HepG2 (cell line): ENCODE data around the gene THRAP3. TPM values are rescaled to one million over a fixed set of nuclear protein-coding genes. Genes with fewer than 3 reads are reported as not detected.

Experiments used
- ATAC-seq: fragments of 200-7000 bp; cut with Tn5 transposase; 3 replicates; pipeline ENCODE4 v1.9.1; 2020; ENCODE audit warnings: mild to moderate bottlenecking, moderate library complexity
- BruUV-seq: library from RNA; stranded (reverse); fragments of 400-500 nt; replicated peaks from 2 replicates; lab custom pipeline; 2021; lab: Mats Ljungman, UMichigan
- CTCF ChIA-PET: fragments of 300-600 bp; formaldehyde crosslinking; extraction: SDS; loops from one replicate; lab custom pipeline; 2021; ENCODE audit warnings: low total read pairs, inconsistent platforms, low intra/inter-chr PET ratio; lab: Yijun Ruan, JAX
- POLR2A ChIA-PET: fragments of 350-600 bp; sonication (Branson Sonifier 250); formaldehyde crosslinking; loops from one replicate; lab custom pipeline; 2020; ENCODE audit warnings: antibody characterized with exemption, inconsistent platforms; lab: Yijun Ruan, JAX
- DNase-seq: peaks from one replicate; pipeline ENCODE4 v3.0.0-alpha.2; 2015; ENCODE audit warnings: low spot score
- FAIRE-seq: peaks from 3 replicates; lab custom pipeline; 2011; peaks lifted over from hg19 to GRCh38; lab: Jason Lieb, UNC
- H2AFZ ChIP-seq: one replicate; pipeline ENCODE4 v1.6.1; 2011; ENCODE audit warnings: low read length, inconsistent platforms
- H3K27ac ChIP-seq: fragments of 300-600 bp; 3 replicates; pipeline ENCODE4 v1.8.0; 2011; ENCODE audit warnings: mixed run types, mild to moderate bottlenecking, mixed read lengths, low read length, inconsistent platforms; ENCODE audit not compliant: insufficient read depth; ENCODE audit errors: extremely low read length
- H3K27me3 ChIP-seq, 2 experiments: fragments of 200-600 bp in 1 of 2; 2 replicates in 1 of 2; 3 replicates in 1 of 2; pipeline versions ENCODE4 v1.6.0 to v1.8.0; 2011; ENCODE audit warnings: low read length in 2 of 2, mild to moderate bottlenecking in 2 of 2, moderate library complexity in 2 of 2, inconsistent platforms in 1 of 2; ENCODE audit not compliant: insufficient read depth in 2 of 2, control insufficient read depth in 1 of 2
- H3K36me3 ChIP-seq, 2 experiments: fragments of 200-600 bp in 1 of 2; replicated peaks in 1 of 2; 2 replicates in 1 of 2; 3 replicates in 1 of 2; pipeline versions ENCODE4 v1.5.1 to v1.8.0; 2011; ENCODE audit warnings: low read length in 2 of 2, inconsistent platforms in 1 of 2; ENCODE audit not compliant: insufficient read depth in 2 of 2, control insufficient read depth in 1 of 2
- H3K4me1 ChIP-seq: 2 replicates; pipeline ENCODE4 v1.5.1; 2012; ENCODE audit warnings: low read length, inconsistent platforms; ENCODE audit not compliant: insufficient read depth
- H3K4me2 ChIP-seq: 2 replicates; pipeline ENCODE4 v1.6.0; 2011; ENCODE audit warnings: low read depth, low read length, inconsistent platforms
- H3K4me3 ChIP-seq, 3 experiments: fragments of 200-600 bp in 1 of 3; sonication (generic), shearing (Covaris generic) in 1 of 3; replicated peaks in 1 of 3; 2 replicates each; pipeline ENCODE4 v1.5.1; 2011 to 2016; ENCODE audit warnings: low read length in 3 of 3, inconsistent platforms in 2 of 3, low read depth in 2 of 3, mild to moderate bottlenecking in 2 of 3, control low read depth in 1 of 3, mixed read lengths in 1 of 3; ENCODE audit not compliant: insufficient read depth in 1 of 3
- H3K79me2 ChIP-seq: one replicate; pipeline ENCODE4 v1.6.1; 2011; ENCODE audit warnings: low read length, inconsistent platforms; ENCODE audit not compliant: insufficient read depth
- H3K9ac ChIP-seq: 2 replicates; pipeline ENCODE4 v1.6.0; 2011; ENCODE audit warnings: mild to moderate bottlenecking, low read depth, low read length, inconsistent platforms; ENCODE audit not compliant: insufficient read depth
- H3K9me3 ChIP-seq: 2 replicates; pipeline ENCODE4 v1.5.1; 2012; ENCODE audit warnings: mild to moderate bottlenecking, low read length
- H4K20me1 ChIP-seq: 2 replicates; pipeline ENCODE4 v1.6.0; 2011; ENCODE audit warnings: inconsistent platforms, mild to moderate bottlenecking, low read length, moderate library complexity; ENCODE audit not compliant: insufficient read depth
- CREB1 ChIP-seq, 2 experiments: fragments of 450-650 bp in 1 of 2; IDR thresholded peaks; 2 replicates each; pipeline ENCODE4 v1.6.1; 2016 to 2017; ENCODE audit warnings: control low read depth in 1 of 2, mild to moderate bottlenecking in 1 of 2, missing compliant biosample characterization in 1 of 2, missing genetic modification characterization in 1 of 2
- GTF3A ChIP-seq: sonication (generic); formaldehyde crosslinking; conservative IDR thresholded peaks from 2 replicates; pipeline ENCODE4 v1.4.0; 2020; ENCODE audit warnings: mild to moderate bottlenecking, missing genetic modification reagents
- MBD4 ChIP-seq: IDR thresholded peaks from 2 replicates; pipeline ENCODE4 v1.6.1; 2012; ENCODE audit warnings: low read length, inconsistent platforms, borderline replicate concordance
- MEIS1 ChIP-seq: sonication (generic); formaldehyde crosslinking; IDR thresholded peaks from 2 replicates; pipeline ENCODE4 v1.9.0; 2021; ENCODE audit warnings: mild to moderate bottlenecking, missing genetic modification reagents, moderate library complexity, borderline replicate concordance
- NKX3-1 ChIP-seq: sonication (generic); formaldehyde crosslinking; IDR thresholded peaks from 2 replicates; pipeline ENCODE4 v1.5.0; 2020; ENCODE audit warnings: missing genetic modification reagents
- SNAI1 ChIP-seq: sonication (generic); formaldehyde crosslinking; IDR thresholded peaks from 2 replicates; pipeline ENCODE4 v1.5.0; 2020; ENCODE audit warnings: mild to moderate bottlenecking, missing genetic modification reagents, borderline replicate concordance
- SRSF9 ChIP-seq: fragments of 200-400 bp; formaldehyde crosslinking; IDR thresholded peaks from 2 replicates; pipeline ENCODE4 v1.6.1; 2018; ENCODE audit warnings: borderline replicate concordance, mild to moderate bottlenecking, low read depth, low read length; ENCODE audit not compliant: insufficient read depth, poor library complexity, severe bottlenecking
- SUZ12 ChIP-seq: fragments of 150-350 bp; IDR thresholded peaks from 2 replicates; pipeline ENCODE4 v1.6.1; 2014; ENCODE audit warnings: low read depth, low read length
- ZNF672 ChIP-seq: sonication (generic); formaldehyde crosslinking; IDR thresholded peaks from 2 replicates; pipeline ENCODE4 v1.8.1; 2022; ENCODE audit warnings: missing genetic modification reagents
- ZNF891 ChIP-seq: sonication (generic); formaldehyde crosslinking; IDR thresholded peaks from 2 replicates; pipeline ENCODE4 v1.5.0; 2020; ENCODE audit warnings: mild to moderate bottlenecking, missing genetic modification reagents
- WGBS: methylation state at CpG from one replicate; pipeline ENCODE4 v1.1.6; 2017; ENCODE audit warnings: low lambda C conversion rate; 5-methylcytosine and 5-hydroxymethylcytosine counted together
- in situ Hi-C: cut with HindIII; loops from 2 replicates; pipeline ENCODE4 v1.10.0; 2017; ENCODE audit warnings: low pct_unique_long_range_greater_than_20kb; ENCODE audit not compliant: extremely low pct_ligation_motif_present
- intact Hi-C: fragments of 100-400 bp; cut with micrococcal nuclease; formaldehyde crosslinking; loops from one replicate; pipeline ENCODE4 v1.10.0; 2022; ENCODE audit not compliant: unreplicated experiment
- polyA plus RNA-seq, 8 experiments: library from polyadenylated mRNA; depleted of rRNA in 3 of 8; stranded (reverse) in 7 of 8; unstranded in 1 of 8; fragments of >200 nt; fragmentation: Illumina TruSeq in 4 of 8; extraction: Trizol in 4 of 8; gene quantifications; 2 replicates each; pipeline versions ENCODE4 v1.2.1 to v1.2.3, GENCODE V29; 2011 to 2016; ENCODE audit warnings: low read depth in 4 of 8, missing spikeins in 1 of 8, mixed read lengths in 1 of 8; ENCODE audit not compliant: insufficient read depth in 1 of 8
- total RNA-seq, 5 experiments: library from RNA; depleted of rRNA; stranded (reverse); fragments of >200 nt; fragmentation: Illumina TruSeq; extraction: Trizol; gene quantifications; 2 replicates each; pipeline ENCODE4 v1.2.3, GENCODE V29; 2016; ENCODE audit warnings: low read depth in 1 of 5
- TF ChIP-seq, protein P1 (sequence below): sonication (generic); formaldehyde crosslinking; IDR thresholded peaks from 2 replicates; pipeline ENCODE4 v1.8.0; 2022; ENCODE audit warnings: mild to moderate bottlenecking, missing genetic modification reagents, borderline replicate concordance
- TF ChIP-seq, protein P2 (sequence below): sonication (generic); formaldehyde crosslinking; IDR thresholded peaks from 2 replicates; pipeline ENCODE4 v1.5.1; 2020; ENCODE audit warnings: mild to moderate bottlenecking, missing genetic modification reagents, borderline replicate concordance

The THRAP3 gene
- total and polyA plus RNA-seq, 2 of the 13 experiments (the other 11 are each of a cell fraction or from before 2014, with no cell fraction given): 45.0 to 92.6 TPM

- no peak for TF ChIP-seq SRSF9
- TF ChIP-seq, protein P1, sequence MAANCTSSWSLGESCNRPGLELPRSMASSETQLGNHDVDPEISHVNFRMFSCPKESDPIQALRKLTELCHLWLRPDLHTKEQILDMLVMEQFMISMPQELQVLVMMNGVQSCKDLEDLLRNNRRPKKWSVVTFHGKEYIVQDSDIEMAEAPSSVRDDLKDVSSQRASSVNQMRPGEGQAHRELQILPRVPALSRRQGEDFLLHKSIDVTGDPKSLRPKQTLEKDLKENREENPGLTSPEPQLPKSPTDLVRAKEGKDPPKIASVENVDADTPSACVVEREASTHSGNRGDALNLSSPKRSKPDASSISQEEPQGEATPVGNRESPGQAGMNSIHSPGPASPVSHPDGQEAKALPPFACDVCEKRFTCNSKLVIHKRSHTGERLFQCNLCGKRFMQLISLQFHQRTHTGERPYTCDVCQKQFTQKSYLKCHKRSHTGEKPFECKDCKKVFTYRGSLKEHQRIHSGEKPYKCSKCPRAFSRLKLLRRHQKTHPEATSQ (CRISPR knock-in tag): no peak
- TF ChIP-seq MBD4: no peak
- TF ChIP-seq ZNF672 (CRISPR knock-in tag): no peak
- TF ChIP-seq NKX3-1 (CRISPR knock-in tag): no peak
- TF ChIP-seq SNAI1 (CRISPR knock-in tag): no peak
- TF ChIP-seq GTF3A (CRISPR knock-in tag): no peak
- no peak for TF ChIP-seq SUZ12
These were observed 59.8 kb downstream of the THRAP3 start (continued) for GRCh38 chr1:36284061-36284460.

- H3K27ac ChIP-seq: no peak overlapping the region
- peaks cover 19 to 79% of the 10 kb centered on the region in 2 experiments for H3K36me3 ChIP-seq
- no peaks in the 10 kb centered on the region; the same call in 1 of the 2 replicates for H3K4me1 ChIP-seq
- no peak for DNase-seq
- no peak overlapping the region for H3K9ac ChIP-seq
- H2AFZ ChIP-seq: no peak overlapping the region
- no peaks in the 10 kb centered on the region for H3K27me3 ChIP-seq
- no peak for FAIRE-seq
- ChIA-PET CTCF (interaction anchor here (1.0 to 2.1 kb wide), 4 partner anchors 97 to 185 kb away, joined by 3 to 18 read pairs (median 7); partner anchors contain the start of gene TRAPPC3), POLR2A (interaction anchor here (1.7 kb wide), 1 partner anchor 60 kb away, joined by 7 read pairs; the partner anchor contains the start of gene THRAP3)
- H3K4me3 ChIP-seq: no peak overlapping the region
- no TSS peak for BruUV-seq
- WGBS: 89% methylated on average over 1 of the region's 1 CpG
- ATAC-seq: no peak
- TF ChIP-seq ZNF891 (no peak), CREB1 (IDR thresholded peaks at IDR 0.05) (no peak), CREB1 (CRISPR knock-in tag; IDR thresholded peaks at IDR 0.05) (no peak), MEIS1 (CRISPR knock-in tag) (no peak)
- TF ChIP-seq, protein P2, sequence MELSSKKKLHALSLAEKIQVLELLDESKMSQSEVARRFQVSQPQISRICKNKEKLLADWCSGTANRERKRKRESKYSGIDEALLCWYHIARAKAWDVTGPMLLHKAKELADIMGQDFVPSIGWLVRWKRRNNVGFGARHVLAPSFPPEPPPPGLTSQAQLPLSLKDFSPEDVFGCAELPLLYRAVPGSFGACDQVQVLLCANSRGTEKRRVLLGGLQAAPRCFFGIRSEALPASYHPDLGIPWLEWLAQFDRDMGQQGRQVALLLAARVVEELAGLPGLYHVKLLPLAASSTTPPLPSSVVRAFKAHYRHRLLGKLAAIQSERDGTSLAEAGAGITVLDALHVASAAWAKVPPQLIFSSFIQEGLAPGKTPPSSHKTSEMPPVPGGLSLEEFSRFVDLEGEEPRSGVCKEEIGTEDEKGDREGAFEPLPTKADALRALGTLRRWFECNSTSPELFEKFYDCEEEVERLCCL (CRISPR knock-in tag): no peak
- TF ChIP-seq, all 625 proteins: peak for 0
- intact Hi-C loops (no loop called here), in situ Hi-C loops (no loop called here)
- H3K4me2 ChIP-seq: no peak overlapping the region
- peaks cover 27% of the 10 kb centered on the region for H3K79me2 ChIP-seq
- H3K9me3 ChIP-seq: no peaks in the 10 kb centered on the region
- no peaks in the 10 kb centered on the region for H4K20me1 ChIP-seq
These were observed 60.3 kb downstream of the THRAP3 start for GRCh38 chr1:36284517-36284916.
